DOHH2 (cell line): ENCODE measurements around the gene RXRA.

Experiments used
- EZH2phosphoT487 ChIP-seq: fragments of 200-600 bp; sonication (generic); IDR thresholded peaks from 2 replicates; pipeline ENCODE4 v1.6.1; 2017; ENCODE audit warnings: borderline replicate concordance, mild to moderate bottlenecking, antibody characterized with exemption, low read length, moderate library complexity, mixed read lengths
- TF ChIP-seq, protein P1 (sequence below): fragments of 200-600 bp; sonication (generic); IDR thresholded peaks from one replicate; pipeline ENCODE4 v1.5.1; 2014; ENCODE audit warnings: antibody characterized with exemption, mild to moderate bottlenecking, low read depth, low read length; ENCODE audit not compliant: poor library complexity, severe bottlenecking

DNA sequence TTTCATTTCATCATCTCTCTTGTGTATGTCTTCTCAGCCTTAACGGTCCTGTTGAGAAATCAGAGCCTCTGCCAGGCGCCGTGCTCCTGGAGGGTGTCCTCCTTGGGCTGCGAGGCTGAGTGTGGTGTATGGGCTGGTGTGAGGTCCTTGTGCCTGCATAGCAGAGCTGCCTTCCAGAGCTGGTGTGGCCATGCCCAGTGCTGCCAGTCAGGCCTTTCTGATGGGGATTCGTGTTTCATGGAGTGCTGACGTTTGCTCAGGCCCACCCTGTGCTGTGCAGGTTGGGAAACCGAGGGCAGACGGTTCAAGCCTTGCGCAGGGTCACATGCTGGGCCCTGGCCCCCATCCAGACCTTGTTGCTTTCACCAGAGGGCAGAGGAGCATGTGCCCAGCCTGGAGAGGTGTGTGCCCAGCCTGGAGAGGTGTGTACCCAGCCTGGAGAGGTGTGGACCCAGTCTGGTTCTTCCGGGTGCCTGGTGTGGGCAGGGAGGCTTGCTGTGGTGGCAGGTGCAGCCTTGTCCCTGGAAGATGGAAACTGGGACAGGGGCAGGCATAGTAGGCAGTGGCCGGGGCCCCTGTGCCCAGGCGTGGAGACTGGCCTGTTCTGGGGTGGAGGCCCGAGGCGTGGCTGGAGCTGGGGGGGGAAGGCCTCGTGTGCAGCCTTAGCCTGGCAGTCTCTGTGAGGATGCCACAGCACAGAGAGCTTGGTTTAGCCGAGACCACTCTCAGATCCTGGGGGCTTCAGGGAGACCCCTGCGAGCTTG lies 84.0 kb downstream of the RXRA start:
- TF ChIP-seq, protein P1, sequence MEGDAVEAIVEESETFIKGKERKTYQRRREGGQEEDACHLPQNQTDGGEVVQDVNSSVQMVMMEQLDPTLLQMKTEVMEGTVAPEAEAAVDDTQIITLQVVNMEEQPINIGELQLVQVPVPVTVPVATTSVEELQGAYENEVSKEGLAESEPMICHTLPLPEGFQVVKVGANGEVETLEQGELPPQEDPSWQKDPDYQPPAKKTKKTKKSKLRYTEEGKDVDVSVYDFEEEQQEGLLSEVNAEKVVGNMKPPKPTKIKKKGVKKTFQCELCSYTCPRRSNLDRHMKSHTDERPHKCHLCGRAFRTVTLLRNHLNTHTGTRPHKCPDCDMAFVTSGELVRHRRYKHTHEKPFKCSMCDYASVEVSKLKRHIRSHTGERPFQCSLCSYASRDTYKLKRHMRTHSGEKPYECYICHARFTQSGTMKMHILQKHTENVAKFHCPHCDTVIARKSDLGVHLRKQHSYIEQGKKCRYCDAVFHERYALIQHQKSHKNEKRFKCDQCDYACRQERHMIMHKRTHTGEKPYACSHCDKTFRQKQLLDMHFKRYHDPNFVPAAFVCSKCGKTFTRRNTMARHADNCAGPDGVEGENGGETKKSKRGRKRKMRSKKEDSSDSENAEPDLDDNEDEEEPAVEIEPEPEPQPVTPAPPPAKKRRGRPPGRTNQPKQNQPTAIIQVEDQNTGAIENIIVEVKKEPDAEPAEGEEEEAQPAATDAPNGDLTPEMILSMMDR, result no peak
- TF ChIP-seq EZH2phosphoT487, result no peak
